ENCODE data around the gene AMHR2. TPM values are rescaled to one million over a fixed set of nuclear protein-coding genes. Genes with fewer than 3 reads are reported as not detected.

AMHR2 gene
- total and polyA plus RNA-seq, 4 donors = 0.02 to 0.52 (median 0.22) TPM; not detected in 1

DNA sequence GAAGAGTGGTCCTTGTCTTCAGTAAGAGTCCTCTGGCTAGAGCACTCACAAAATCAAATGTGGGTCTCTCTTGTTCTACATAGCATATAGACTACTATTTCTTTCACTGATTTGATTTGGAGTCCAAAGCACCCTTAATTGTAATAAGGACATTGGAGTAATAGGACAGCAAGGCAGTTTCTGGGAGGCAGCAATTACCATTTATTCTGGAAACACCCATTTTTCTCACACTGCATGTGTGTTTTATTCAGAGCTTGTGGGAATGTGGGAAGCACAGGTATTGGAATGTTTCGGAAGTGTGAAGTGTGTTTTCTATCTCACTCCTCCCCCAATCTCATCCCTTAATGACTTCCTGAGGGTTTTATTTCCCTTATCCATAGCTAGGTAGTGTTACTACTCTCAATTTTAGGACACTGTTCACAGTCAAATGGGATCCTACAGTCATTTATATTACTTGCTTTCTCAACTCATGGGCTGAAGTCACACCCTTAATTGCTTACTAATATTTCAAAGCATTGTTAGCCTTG lies 48.5 kb downstream of the AMHR2 start:
- TF ChIP-seq, protein P1, sequence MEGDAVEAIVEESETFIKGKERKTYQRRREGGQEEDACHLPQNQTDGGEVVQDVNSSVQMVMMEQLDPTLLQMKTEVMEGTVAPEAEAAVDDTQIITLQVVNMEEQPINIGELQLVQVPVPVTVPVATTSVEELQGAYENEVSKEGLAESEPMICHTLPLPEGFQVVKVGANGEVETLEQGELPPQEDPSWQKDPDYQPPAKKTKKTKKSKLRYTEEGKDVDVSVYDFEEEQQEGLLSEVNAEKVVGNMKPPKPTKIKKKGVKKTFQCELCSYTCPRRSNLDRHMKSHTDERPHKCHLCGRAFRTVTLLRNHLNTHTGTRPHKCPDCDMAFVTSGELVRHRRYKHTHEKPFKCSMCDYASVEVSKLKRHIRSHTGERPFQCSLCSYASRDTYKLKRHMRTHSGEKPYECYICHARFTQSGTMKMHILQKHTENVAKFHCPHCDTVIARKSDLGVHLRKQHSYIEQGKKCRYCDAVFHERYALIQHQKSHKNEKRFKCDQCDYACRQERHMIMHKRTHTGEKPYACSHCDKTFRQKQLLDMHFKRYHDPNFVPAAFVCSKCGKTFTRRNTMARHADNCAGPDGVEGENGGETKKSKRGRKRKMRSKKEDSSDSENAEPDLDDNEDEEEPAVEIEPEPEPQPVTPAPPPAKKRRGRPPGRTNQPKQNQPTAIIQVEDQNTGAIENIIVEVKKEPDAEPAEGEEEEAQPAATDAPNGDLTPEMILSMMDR (IDR thresholded peaks at IDR 0.05; ENCODE audit: control extremely low read depth, extremely low read depth) = no peak

DNA sequence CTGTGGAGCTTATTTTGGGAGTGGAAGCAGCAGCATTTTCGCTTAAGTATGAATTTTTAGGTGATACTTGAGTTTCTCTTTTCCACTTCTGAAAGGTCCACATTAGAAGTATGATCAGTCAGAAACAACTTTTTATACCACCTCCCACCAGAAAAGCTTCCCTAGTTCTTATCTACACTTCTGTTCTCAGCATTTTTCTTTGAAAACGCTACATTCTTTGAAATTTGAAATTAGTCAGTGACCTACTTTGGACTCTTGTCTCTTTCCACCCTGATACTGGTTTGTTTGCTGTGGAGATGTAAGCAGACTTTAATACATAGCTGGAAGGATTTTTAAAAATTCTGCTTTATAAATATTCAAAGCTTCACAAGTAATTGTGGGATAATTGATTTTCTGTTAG lies 50.4 kb downstream of the AMHR2 start:
- no peak for ATAC-seq (ENCODE audit: insufficient read depth, low FRiP score)
- Histone ChIP-seq H3K27ac (ENCODE audit: low read depth in 1 of 2, low read length in 1 of 2) (no peak overlapping the region), H3K9ac (ENCODE audit: insufficient read depth in 1 of 2, low read length in 2 of 2) (no peak overlapping the region), H3K9me3 (ENCODE audit: control insufficient read depth in 4 of 4, insufficient read depth in 3 of 4, low read length in 3 of 4) (no peaks in the 10 kb centered on the region), H3K36me3 (ENCODE audit: control insufficient read depth in 4 of 4, insufficient read depth in 4 of 4, low read length in 4 of 4) (peaks cover 39 to 83% (median 57%) of the 10 kb centered on the region in 4 donors), H3K4me1 (ENCODE audit: control insufficient read depth in 5 of 5, insufficient read depth in 5 of 5, low read length in 5 of 5) (peaks cover 0 to 5% (median 0%) of the 10 kb centered on the region in 5 donors), H3K27me3 (ENCODE audit: control insufficient read depth in 3 of 3, insufficient read depth in 3 of 3, low read length in 2 of 3) (no peaks in the 10 kb centered on the region), H3K4me3 (no peak overlapping the region)
- TF ChIP-seq, protein P1 (IDR thresholded peaks at IDR 0.05; ENCODE audit: control extremely low read depth, extremely low read depth) = no peak
- WGBS, 2 donors = 68 to 84% methylated on average over 2 of the region's 2 CpGs
- DNase-seq = no peak

More for the DNA sequence above, 48.5 kb downstream of the AMHR2 start:
- no peak for ATAC-seq (ENCODE audit: insufficient read depth, low FRiP score)
- WGBS, 2 donors = 88 to 91% methylated on average over 1 of the region's 1 CpG
- Histone ChIP-seq H3K4me3 (no peak overlapping the region), H3K4me1 (ENCODE audit: control insufficient read depth in 5 of 5, insufficient read depth in 5 of 5, low read length in 5 of 5) (peaks cover 0 to 5% (median 0%) of the 10 kb centered on the region in 5 donors), H3K9ac (ENCODE audit: insufficient read depth in 1 of 2, low read length in 2 of 2) (no peak overlapping the region), H3K27ac (ENCODE audit: low read depth in 1 of 2, low read length in 1 of 2) (no peak overlapping the region), H3K9me3 (ENCODE audit: control insufficient read depth in 4 of 4, insufficient read depth in 3 of 4, low read length in 3 of 4) (no peaks in the 10 kb centered on the region), H3K36me3 (ENCODE audit: control insufficient read depth in 4 of 4, insufficient read depth in 4 of 4, low read length in 4 of 4) (peaks cover 49 to 83% (median 64%) of the 10 kb centered on the region in 4 donors), H3K27me3 (ENCODE audit: control insufficient read depth in 3 of 3, insufficient read depth in 3 of 3, low read length in 2 of 3) (no peaks in the 10 kb centered on the region)
- no peak for DNase-seq

DNA sequence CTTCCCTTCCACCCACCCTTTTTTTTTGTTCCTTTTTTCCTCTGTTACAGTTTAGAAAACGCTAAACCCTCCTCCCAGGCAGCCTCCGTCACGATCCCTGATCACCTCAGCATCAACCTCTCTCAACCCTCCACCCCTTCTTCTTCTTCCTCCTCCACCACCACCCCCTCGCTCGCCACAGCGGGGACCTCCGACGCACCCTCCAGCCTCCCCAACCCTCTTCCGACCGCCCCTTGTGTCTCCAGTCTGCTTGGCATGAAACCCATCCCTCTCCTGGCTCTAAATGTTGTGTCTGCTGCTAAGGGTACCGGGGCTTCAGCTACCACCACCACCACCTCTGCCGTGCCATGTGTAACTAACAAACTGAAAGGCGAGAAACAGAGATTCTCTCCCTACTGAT lies 51.2 kb downstream of the AMHR2 start:
- WGBS, 2 donors = 63 to 76% methylated on average over 13 of the region's 13 CpGs
- Histone ChIP-seq H3K27me3 (ENCODE audit: control insufficient read depth in 3 of 3, insufficient read depth in 3 of 3, low read length in 2 of 3) (no peaks in the 10 kb centered on the region), H3K9me3 (ENCODE audit: control insufficient read depth in 4 of 4, insufficient read depth in 3 of 4, low read length in 3 of 4) (no peaks in the 10 kb centered on the region), H3K36me3 (ENCODE audit: control insufficient read depth in 4 of 4, insufficient read depth in 4 of 4, low read length in 4 of 4) (peaks cover 38 to 82% (median 54%) of the 10 kb centered on the region in 4 donors), H3K4me1 (ENCODE audit: control insufficient read depth in 5 of 5, insufficient read depth in 5 of 5, low read length in 5 of 5) (peaks cover 0 to 5% (median 0%) of the 10 kb centered on the region in 5 donors), H3K9ac (ENCODE audit: insufficient read depth in 1 of 2, low read length in 2 of 2) (no peak overlapping the region), H3K27ac (ENCODE audit: low read depth in 1 of 2, low read length in 1 of 2) (no peak overlapping the region), H3K4me3 (no peak overlapping the region)
- TF ChIP-seq, protein P1 (IDR thresholded peaks at IDR 0.05; ENCODE audit: control extremely low read depth, extremely low read depth) = no peak
- DNase-seq (no peak), ATAC-seq (ENCODE audit: insufficient read depth, low FRiP score) (no peak)

DNA sequence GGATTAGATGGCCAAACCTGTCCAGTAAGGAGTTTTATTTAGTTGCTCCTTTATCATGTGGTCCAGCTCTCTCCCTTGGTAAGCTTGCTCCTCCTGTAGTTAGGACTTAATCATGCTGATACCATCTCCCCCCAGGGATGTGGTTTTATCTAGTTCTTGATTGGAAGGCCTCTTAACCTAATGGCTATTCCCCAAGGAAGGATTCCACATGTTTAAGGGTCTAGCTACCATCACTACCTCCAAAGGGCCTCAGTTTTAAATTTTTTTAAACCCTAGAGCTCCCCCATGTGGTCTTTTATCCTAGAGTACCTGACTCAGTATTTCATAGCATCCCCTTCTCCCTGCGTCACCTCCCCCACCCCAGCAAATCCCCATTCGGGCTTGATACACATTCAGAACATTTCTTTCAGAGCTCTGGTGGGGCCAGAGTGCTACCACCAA lies 53.1 kb downstream of the AMHR2 start:
- Histone ChIP-seq H3K36me3 (ENCODE audit: control insufficient read depth in 4 of 4, insufficient read depth in 4 of 4, low read length in 4 of 4) (peaks cover 36 to 80% (median 52%) of the 10 kb centered on the region in 4 donors), H3K27ac (ENCODE audit: low read depth in 1 of 2, low read length in 1 of 2) (no peak overlapping the region), H3K27me3 (ENCODE audit: control insufficient read depth in 3 of 3, insufficient read depth in 3 of 3, low read length in 2 of 3) (no peaks in the 10 kb centered on the region), H3K9ac (ENCODE audit: insufficient read depth in 1 of 2, low read length in 2 of 2) (no peak overlapping the region), H3K4me3 (no peak overlapping the region), H3K9me3 (ENCODE audit: control insufficient read depth in 4 of 4, insufficient read depth in 3 of 4, low read length in 3 of 4) (no peaks in the 10 kb centered on the region), H3K4me1 (ENCODE audit: control insufficient read depth in 5 of 5, insufficient read depth in 5 of 5, low read length in 5 of 5) (peaks cover 0 to 5% (median 0%) of the 10 kb centered on the region in 5 donors)
- DNase-seq (no peak), ATAC-seq (ENCODE audit: insufficient read depth, low FRiP score) (no peak)
- TF ChIP-seq, protein P1 (IDR thresholded peaks at IDR 0.05; ENCODE audit: control extremely low read depth, extremely low read depth) = no peak
- WGBS, 2 donors = 73 to 77% methylated on average over 2 of the region's 2 CpGs

Data from lung (tissue), 12 donors.